WTC11 (cell line): ENCODE measurements around the gene FMNL1. TPM values are rescaled to one million over a fixed set of nuclear protein-coding genes. Genes with fewer than 3 reads are reported as not detected.

Experiments
- ATAC-seq: fragments of 200-7000 bp; cut with Tn5 transposase; 2 replicates; pipeline ENCODE4 v1.10.0; 2021; ENCODE audit warnings: mild to moderate bottlenecking, moderate library complexity
- CTCF ChIA-PET: fragments of 300-600 bp; sonication (Branson Sonifier 250); formaldehyde crosslinking; loops from one replicate; lab custom pipeline; 2021; ENCODE audit warnings: antibody characterized with exemption; lab: Charles Lee
- POLR2A ChIA-PET: fragments of 350-600 bp; sonication (Branson Sonifier 250); formaldehyde crosslinking; loops from one replicate; lab custom pipeline; 2021; ENCODE audit warnings: antibody characterized with exemption; lab: Charles Lee
- DNase-seq: peaks from one replicate; pipeline ENCODE4 v3.0.0; 2021; ENCODE audit warnings: low spot score
- H3K27ac Mint-ChIP-seq: 2 replicates; pipeline ENCODE4 v1.8.0; 2021; ENCODE audit warnings: mixed read lengths
- H3K27me3 Mint-ChIP-seq: 2 replicates; pipeline ENCODE4 v1.8.0; 2021; ENCODE audit warnings: low read depth, mild to moderate bottlenecking, moderate library complexity, mixed read lengths
- H3K36me3 Mint-ChIP-seq: 2 replicates; pipeline ENCODE4 v1.8.0; 2021; ENCODE audit warnings: mixed read lengths
- H3K4me1 Mint-ChIP-seq: 2 replicates; pipeline ENCODE4 v1.8.0; 2022; ENCODE audit warnings: mixed read lengths
- H3K4me3 Mint-ChIP-seq: 2 replicates; pipeline ENCODE4 v1.8.0; 2021; ENCODE audit warnings: mild to moderate bottlenecking, moderate library complexity, mixed read lengths
- H3K9me3 Mint-ChIP-seq: 2 replicates; pipeline ENCODE4 v1.8.0; 2021; ENCODE audit warnings: mixed read lengths
- ATF1 ChIP-seq: sonication (generic); formaldehyde crosslinking; IDR thresholded peaks from 2 replicates; pipeline ENCODE4 v1.8.1; 2023; ENCODE audit warnings: mild to moderate bottlenecking, moderate library complexity, missing genetic modification reagents
- CTCF ChIP-seq: fragments of 200-600 bp; IDR thresholded peaks from 2 replicates; pipeline ENCODE4 v1.8.0; 2022; ENCODE audit warnings: antibody characterized with exemption
- ETV6 ChIP-seq: sonication (generic); formaldehyde crosslinking; IDR thresholded peaks from 2 replicates; pipeline ENCODE4 v1.8.1; 2022; ENCODE audit warnings: mild to moderate bottlenecking, missing genetic modification reagents
- GRHL2 ChIP-seq: fragments of 250-450 bp; sonication (Bioruptor Pico); IDR thresholded peaks from 2 replicates; pipeline ENCODE4 v1.8.0; 2022; ENCODE audit warnings: mild to moderate bottlenecking, moderate library complexity; ENCODE audit not compliant: insufficient replicate concordance, severe bottlenecking
- HMGXB4 ChIP-seq: sonication (generic); formaldehyde crosslinking; IDR thresholded peaks from 2 replicates; pipeline ENCODE4 v1.8.1; 2023; ENCODE audit warnings: mild to moderate bottlenecking, moderate library complexity, missing genetic modification reagents
- IRF2 ChIP-seq: sonication (generic); formaldehyde crosslinking; IDR thresholded peaks from 2 replicates; pipeline ENCODE4 v1.8.0; 2022; ENCODE audit warnings: low read depth, missing genetic modification reagents, borderline replicate concordance
- MAX ChIP-seq: sonication (generic); formaldehyde crosslinking; IDR thresholded peaks from 2 replicates; pipeline ENCODE4 v1.8.0; 2022; ENCODE audit warnings: mild to moderate bottlenecking, missing genetic modification reagents
- MYBL2 ChIP-seq: sonication (generic); formaldehyde crosslinking; IDR thresholded peaks from 2 replicates; pipeline ENCODE4 v1.8.1; 2023; ENCODE audit warnings: mild to moderate bottlenecking, moderate library complexity, missing genetic modification reagents
- NR3C1 ChIP-seq: sonication (generic); formaldehyde crosslinking; conservative IDR thresholded peaks from 2 replicates; pipeline ENCODE4 v1.8.1; 2023; ENCODE audit warnings: low read depth, mild to moderate bottlenecking, missing genetic modification reagents
- PREB ChIP-seq: sonication (generic); formaldehyde crosslinking; IDR thresholded peaks from 2 replicates; pipeline ENCODE4 v1.8.1; 2022; ENCODE audit warnings: mild to moderate bottlenecking, missing genetic modification reagents, moderate library complexity, borderline replicate concordance
- PRRX2 ChIP-seq: fragments of 250-450 bp; sonication (Bioruptor Pico); IDR thresholded peaks from 2 replicates; pipeline ENCODE4 v1.8.0; 2021; ENCODE audit warnings: mild to moderate bottlenecking
- TP53 ChIP-seq: sonication (generic); formaldehyde crosslinking; IDR thresholded peaks from 2 replicates; pipeline ENCODE4 v1.8.1; 2023; ENCODE audit warnings: mild to moderate bottlenecking, missing genetic modification reagents
- ZBTB21 ChIP-seq: sonication (generic); formaldehyde crosslinking; IDR thresholded peaks from 2 replicates; pipeline ENCODE4 v1.8.1; 2023; ENCODE audit warnings: mild to moderate bottlenecking, missing genetic modification reagents, borderline replicate concordance
- ZBTB43 ChIP-seq: sonication (generic); formaldehyde crosslinking; IDR thresholded peaks from 2 replicates; pipeline ENCODE4 v1.8.1; 2023; ENCODE audit warnings: mild to moderate bottlenecking, missing genetic modification reagents
- ZNF219 ChIP-seq: sonication (generic); formaldehyde crosslinking; IDR thresholded peaks from 2 replicates; pipeline ENCODE4 v1.8.0; 2023; ENCODE audit warnings: missing genetic modification reagents, mild to moderate bottlenecking, borderline replicate concordance
- ZNF263 ChIP-seq: sonication (generic); formaldehyde crosslinking; IDR thresholded peaks from 2 replicates; pipeline ENCODE4 v1.8.1; 2022; ENCODE audit warnings: low read depth, mild to moderate bottlenecking, moderate library complexity, missing genetic modification reagents
- ZNF416 ChIP-seq: fragments of 250-450 bp; sonication (Bioruptor Pico); IDR thresholded peaks from 2 replicates; pipeline ENCODE4 v1.9.0; 2021; ENCODE audit warnings: mild to moderate bottlenecking, inconsistent platforms
- ZNF423 ChIP-seq: fragments of 250-450 bp; sonication (Bioruptor Pico); IDR thresholded peaks from 2 replicates; pipeline ENCODE4 v2.1.2; 2022; ENCODE audit warnings: mild to moderate bottlenecking, moderate library complexity
- ZNF671 ChIP-seq: fragments of 250-450 bp; sonication (Bioruptor Pico); IDR thresholded peaks from 2 replicates; pipeline ENCODE4 v1.8.0; 2021; ENCODE audit warnings: mild to moderate bottlenecking
- ZSCAN18 ChIP-seq: fragments of 250-450 bp; sonication (Bioruptor Pico); IDR thresholded peaks from 2 replicates; pipeline ENCODE4 v2.1.2; 2022; ENCODE audit warnings: mild to moderate bottlenecking, moderate library complexity
- total RNA-seq: library from RNA; stranded (reverse); gene quantifications from 3 replicates; pipeline ENCODE4 v1.2.3, GENCODE V29; 2021
- TF ChIP-seq, protein P1 (sequence below): fragments of 250-450 bp; sonication (Bioruptor Pico); IDR thresholded peaks from 2 replicates; pipeline ENCODE4 v1.8.0; 2021; ENCODE audit warnings: mild to moderate bottlenecking
- TF ChIP-seq, protein P2 (sequence below): fragments of 250-450 bp; sonication (Bioruptor Pico); IDR thresholded peaks from 2 replicates; pipeline ENCODE4 v1.9.0; 2021; ENCODE audit warnings: mild to moderate bottlenecking

The FMNL1 gene
- total RNA-seq, 1 experiment from 2014 or later: 5.3 TPM

GRCh38 chr17:45197555-45198334 lies 23.9 kb upstream of the FMNL1 start (continued):
- TF ChIP-seq PREB (CRISPR knock-in tag) (no peak), HMGXB4 (peak; percentile 97), ETV6 (CRISPR knock-in tag) (peak; percentile 75; the same call in 1 of the 2 replicates), ZNF423 (CRISPR knock-in tag) (peak; percentile 32; the same call in 1 of the 2 replicates)
- TF ChIP-seq, all 79 proteins: peak for 10

GRCh38 chr17:45200701-45201100 lies 21.0 kb upstream of the FMNL1 start:
- no peak for DNase-seq
- H3K4me1 Mint-ChIP-seq: peaks cover 18% of the 10 kb centered on the region
- ATAC-seq: no peak
- TF ChIP-seq GRHL2 (CRISPR knock-in tag): no peak
- TF ChIP-seq ZBTB43: no peak
- no peak for TF ChIP-seq ZNF416
- no peak for TF ChIP-seq ZNF671 (CRISPR knock-in tag)
- TF ChIP-seq ZNF263 (CRISPR knock-in tag): no peak
- TF ChIP-seq IRF2: no peak
- TF ChIP-seq MYBL2 (CRISPR knock-in tag): no peak
- no peak for TF ChIP-seq ATF1 (CRISPR knock-in tag)
- no peak for TF ChIP-seq ZSCAN18 (CRISPR knock-in tag)
- no peak for TF ChIP-seq CTCF
- no peaks in the 10 kb centered on the region for H3K36me3 Mint-ChIP-seq
- ChIA-PET CTCF (interaction anchor here (0.9 to 7.2 kb wide), 9 partner anchors 17 to 129 kb away, joined by 3 to 340 read pairs (median 4); partner anchors contain the start of genes ACBD4, HEXIM1, HEXIM2 and PLCD3), POLR2A (no interaction called here)
- H3K27ac Mint-ChIP-seq: no peak overlapping the region
- H3K27me3 Mint-ChIP-seq: peaks cover 11% of the 10 kb centered on the region
- peaks cover under 1% of the 10 kb centered on the region; the same call in 1 of the 2 replicates for H3K9me3 Mint-ChIP-seq
- no peak overlapping the region for H3K4me3 Mint-ChIP-seq

DNA sequence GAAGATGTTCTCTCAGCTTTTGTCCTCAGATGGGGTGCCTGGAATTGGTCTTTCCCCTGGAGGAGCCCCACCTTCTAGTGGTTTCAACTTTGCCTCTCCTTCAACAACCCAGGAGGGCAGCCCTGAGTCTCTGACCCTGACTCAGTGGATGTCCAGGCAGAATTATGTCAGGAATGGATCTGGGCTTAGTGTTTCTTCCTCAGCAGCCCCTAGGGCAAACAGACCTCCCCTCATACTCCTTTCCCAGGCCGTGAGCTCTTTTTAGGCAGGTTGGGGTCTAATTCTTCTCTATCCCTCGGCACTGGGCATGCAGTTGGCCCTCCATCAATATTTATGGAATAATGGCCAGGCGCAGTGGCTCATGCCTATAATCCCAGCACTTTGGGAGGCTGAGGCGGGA lies 20.2 kb upstream of the FMNL1 start:
- ATAC-seq (no peak), DNase-seq (no peak)
- CTCF ChIA-PET: interaction anchor here (1.2 to 7.2 kb wide), 7 partner anchors 18 to 70 kb away, joined by 3 to 340 read pairs (median 4); partner anchors contain the start of genes ACBD4, HEXIM1 and PLCD3
- Mint-ChIP-seq H3K9me3 (no peaks in the 10 kb centered on the region), H3K4me1 (peaks cover 18% of the 10 kb centered on the region), H3K4me3 (no peak overlapping the region), H3K27me3 (peaks cover 11% of the 10 kb centered on the region), H3K27ac (no peak overlapping the region), H3K36me3 (no peaks in the 10 kb centered on the region)
- POLR2A ChIA-PET: no interaction called here
- TF ChIP-seq ZBTB21 (CRISPR knock-in tag) (no peak), TP53 (CRISPR knock-in tag) (no peak), NR3C1 (CRISPR knock-in tag) (no peak), MAX (CRISPR knock-in tag) (no peak), ZNF423 (CRISPR knock-in tag) (no peak), ZNF219 (CRISPR knock-in tag) (no peak), PRRX2 (CRISPR knock-in tag) (no peak)
- TF ChIP-seq, protein P1, sequence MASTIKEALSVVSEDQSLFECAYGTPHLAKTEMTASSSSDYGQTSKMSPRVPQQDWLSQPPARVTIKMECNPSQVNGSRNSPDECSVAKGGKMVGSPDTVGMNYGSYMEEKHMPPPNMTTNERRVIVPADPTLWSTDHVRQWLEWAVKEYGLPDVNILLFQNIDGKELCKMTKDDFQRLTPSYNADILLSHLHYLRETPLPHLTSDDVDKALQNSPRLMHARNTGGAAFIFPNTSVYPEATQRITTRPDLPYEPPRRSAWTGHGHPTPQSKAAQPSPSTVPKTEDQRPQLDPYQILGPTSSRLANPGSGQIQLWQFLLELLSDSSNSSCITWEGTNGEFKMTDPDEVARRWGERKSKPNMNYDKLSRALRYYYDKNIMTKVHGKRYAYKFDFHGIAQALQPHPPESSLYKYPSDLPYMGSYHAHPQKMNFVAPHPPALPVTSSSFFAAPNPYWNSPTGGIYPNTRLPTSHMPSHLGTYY: no peak
- TF ChIP-seq, protein P2, sequence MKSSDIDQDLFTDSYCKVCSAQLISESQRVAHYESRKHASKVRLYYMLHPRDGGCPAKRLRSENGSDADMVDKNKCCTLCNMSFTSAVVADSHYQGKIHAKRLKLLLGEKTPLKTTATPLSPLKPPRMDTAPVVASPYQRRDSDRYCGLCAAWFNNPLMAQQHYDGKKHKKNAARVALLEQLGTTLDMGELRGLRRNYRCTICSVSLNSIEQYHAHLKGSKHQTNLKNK (CRISPR knock-in tag): no peak
